ENCODE data around the gene PHC2.

GRCh38 chr1:33343539-33343938 is 87.4 kb downstream of the PHC2 start:
- TF ChIP-seq FEZF1 (tag by site-specific recombination; IDR thresholded peaks at IDR 0.05): no peak
- no peak for TF ChIP-seq ZNF404 (tag by site-specific recombination; IDR thresholded peaks at IDR 0.05)
- TF ChIP-seq ZBTB7A (tag by site-specific recombination; IDR thresholded peaks at IDR 0.05; ENCODE audit: low read depth): no peak
- no peak for TF ChIP-seq REST (tag by site-specific recombination; IDR thresholded peaks at IDR 0.05)
- TF ChIP-seq ZNF513 (tag by site-specific recombination; IDR thresholded peaks at IDR 0.05): no peak
- no peak for TF ChIP-seq KLF1 (tag by site-specific recombination; IDR thresholded peaks at IDR 0.05)
- no peak for TF ChIP-seq CTCF (tag by site-specific recombination; IDR thresholded peaks at IDR 0.05)
- no peak for TF ChIP-seq ZNF26 (tag by site-specific recombination; IDR thresholded peaks at IDR 0.05)
- no peak for TF ChIP-seq ZNF211 (tag by site-specific recombination; IDR thresholded peaks at IDR 0.05; ENCODE audit: low read depth)
- TF ChIP-seq ZNF660 (tag by site-specific recombination; IDR thresholded peaks at IDR 0.05): no peak
- TF ChIP-seq ZBTB11 (tag by site-specific recombination; conservative IDR thresholded peaks at IDR 0.05; ENCODE audit: low read depth): no peak
- no peak for TF ChIP-seq ZBTB8A (tag by site-specific recombination; IDR thresholded peaks at IDR 0.05)
- no peak for TF ChIP-seq ZNF157 (tag by site-specific recombination; IDR thresholded peaks at IDR 0.05)
- TF ChIP-seq ZNF132 (tag by site-specific recombination; IDR thresholded peaks at IDR 0.05; ENCODE audit: borderline replicate concordance): no peak
